Breast epithelium (tissue), 4 donors: ENCODE results near the gene DHRS3. TPM values are rescaled to one million over a fixed set of nuclear protein-coding genes. Genes with fewer than 3 reads are reported as not detected.

Source experiments
- DNase-seq, 2 donors: peaks; one replicate each; pipeline ENCODE4 v3.0.0-alpha.2; 2019; ENCODE audit warnings: low spot score in 2 of 2
- H3K27ac ChIP-seq, 2 donors: fragments of 200-600 bp; sonication (generic) in 1 of 2; one replicate each; pipeline ENCODE4 v1.5.1; 2016 to 2019; ENCODE audit warnings: mild to moderate bottlenecking in 1 of 2
- H3K27me3 ChIP-seq, 2 donors: fragments of 200-600 bp; sonication (generic) in 1 of 2; one replicate each; pipeline versions ENCODE4 v1.5.1 to v1.6.0; 2017 to 2019; ENCODE audit warnings: control low read depth in 1 of 2, mild to moderate bottlenecking in 1 of 2
- H3K36me3 ChIP-seq: fragments of 200-600 bp; one replicate; pipeline ENCODE4 v1.5.1; 2019
- H3K4me1 ChIP-seq, 2 donors: fragments of 200-600 bp; sonication (generic); one replicate each; pipeline ENCODE4 v1.5.1; 2016 to 2019; ENCODE audit warnings: control low read depth in 1 of 2
- H3K4me3 ChIP-seq, 3 donors: fragments of 200-600 bp; sonication (generic); 1 replicate in 2 of 3; 2 replicates in 1 of 3; pipeline ENCODE4 v1.5.1; 2016 to 2019; ENCODE audit warnings: mild to moderate bottlenecking in 3 of 3, moderate library complexity in 2 of 3
- H3K9me3 ChIP-seq, 2 donors: fragments of 200-600 bp; sonication (generic) in 1 of 2; one replicate each; pipeline ENCODE4 v1.5.1; 2016 to 2019; ENCODE audit warnings: control low read depth in 1 of 2
- POLR2A ChIP-seq: fragments of 450-650 bp; IDR thresholded peaks from one replicate; pipeline ENCODE4 v1.6.1; 2016; ENCODE audit warnings: antibody characterized with exemption, mild to moderate bottlenecking, moderate library complexity
- POLR2AphosphoS5 ChIP-seq, 3 donors: sonication (generic); formaldehyde crosslinking; IDR thresholded peaks; one replicate each; pipeline ENCODE4 v1.6.1; 2017; ENCODE audit warnings: antibody characterized with exemption in 3 of 3
- intact Hi-C: fragments of 100-400 bp; cut with DNase I; formaldehyde crosslinking; loops from one replicate; pipeline ENCODE4 v1.15.1; 2023; ENCODE audit warnings: low total_unique reads
- total RNA-seq, 3 donors: library from RNA; depleted of rRNA; stranded (reverse); fragments of >200 nt; gene quantifications; one replicate each; pipeline ENCODE4 v1.1.0, GENCODE V29; 2016
- TF ChIP-seq, protein P1 (sequence below), 3 donors: fragments of 450-650 bp; IDR thresholded peaks; one replicate each; pipeline ENCODE4 v1.5.1; 2016 to 2017; ENCODE audit warnings: antibody characterized with exemption in 3 of 3, mild to moderate bottlenecking in 3 of 3, moderate library complexity in 3 of 3

Gene DHRS3
- total RNA-seq, 3 donors from 2014 or later, result 109 to 151 (median 117) TPM

DNA sequence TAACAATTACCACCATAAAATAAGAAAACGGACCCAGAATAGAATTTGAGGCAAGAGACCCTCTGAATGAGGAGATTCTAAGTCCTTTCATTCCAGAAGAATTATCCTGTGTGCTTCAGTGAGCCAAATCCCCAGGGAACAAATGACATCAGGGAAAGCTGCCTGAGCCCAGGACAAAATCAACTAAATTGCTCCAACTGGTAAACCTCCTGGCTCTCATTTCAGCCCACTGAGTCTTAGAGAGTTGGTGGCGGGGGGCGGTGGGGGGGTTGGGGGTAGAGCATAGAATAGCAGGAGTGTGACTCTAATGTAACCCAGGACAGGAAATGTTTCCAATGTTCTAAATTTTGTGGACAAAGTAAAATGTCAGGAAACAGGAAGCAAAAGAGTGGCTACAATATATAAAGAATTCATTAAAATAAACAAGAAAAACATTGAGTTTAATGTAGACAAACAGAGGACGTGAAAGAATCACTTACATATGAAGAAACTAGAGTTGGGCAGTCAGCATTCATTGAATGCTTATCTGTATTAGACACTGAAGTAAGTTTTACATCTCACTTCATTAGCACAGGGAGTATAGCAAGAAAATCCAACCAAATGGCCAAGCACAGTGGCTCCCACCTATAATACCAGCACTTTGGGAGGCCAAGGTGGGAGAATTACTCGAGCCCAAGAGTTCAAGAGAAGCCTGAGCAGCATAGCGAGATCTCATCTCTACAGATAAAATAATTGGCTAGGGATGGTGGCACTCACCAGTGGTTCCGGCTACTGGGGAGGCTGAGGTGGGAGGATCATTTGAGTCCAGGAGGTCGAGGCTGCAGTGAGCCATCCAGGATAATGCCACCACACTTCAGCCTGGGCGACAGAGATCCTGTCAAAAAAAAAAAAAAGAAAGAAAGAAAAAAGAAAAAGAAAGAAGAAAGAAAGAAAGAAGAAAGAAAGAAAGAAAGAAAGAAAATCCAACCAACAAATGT is 75.1 kb downstream of the DHRS3 start:
- intact Hi-C loops, result no loop called here

DNA sequence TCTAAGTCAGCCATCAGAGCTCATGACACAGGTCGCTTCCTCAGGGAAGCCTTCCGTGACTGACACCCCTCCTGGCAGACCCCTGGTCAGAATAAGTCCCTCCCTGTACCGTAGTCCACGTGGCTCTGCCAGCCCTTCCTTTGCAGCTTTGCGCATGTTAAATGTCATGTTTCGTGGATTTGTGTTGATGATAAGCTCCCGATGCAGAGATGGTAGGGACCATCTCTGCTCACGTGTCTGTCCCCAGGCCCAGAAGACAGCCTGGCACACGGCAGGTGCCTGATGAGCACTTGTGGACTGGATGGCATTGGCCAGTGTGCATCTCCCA is 75.9 kb downstream of the DHRS3 start:
- Histone ChIP-seq H3K27me3 (no peaks in the 10 kb centered on the region), H3K9me3 (no peaks in the 10 kb centered on the region), H3K27ac (peak overlapping the region; percentile 74 to 86), H3K4me1 (peaks cover 5 to 7% of the 10 kb centered on the region in 2 donors), H3K4me3 (no peak overlapping the region), H3K36me3 (no peaks in the 10 kb centered on the region)
- DNase-seq, result no peak
- TF ChIP-seq POLR2AphosphoS5 (IDR thresholded peaks at IDR 0.05) (no peak), POLR2A (no peak)
- TF ChIP-seq, protein P1, sequence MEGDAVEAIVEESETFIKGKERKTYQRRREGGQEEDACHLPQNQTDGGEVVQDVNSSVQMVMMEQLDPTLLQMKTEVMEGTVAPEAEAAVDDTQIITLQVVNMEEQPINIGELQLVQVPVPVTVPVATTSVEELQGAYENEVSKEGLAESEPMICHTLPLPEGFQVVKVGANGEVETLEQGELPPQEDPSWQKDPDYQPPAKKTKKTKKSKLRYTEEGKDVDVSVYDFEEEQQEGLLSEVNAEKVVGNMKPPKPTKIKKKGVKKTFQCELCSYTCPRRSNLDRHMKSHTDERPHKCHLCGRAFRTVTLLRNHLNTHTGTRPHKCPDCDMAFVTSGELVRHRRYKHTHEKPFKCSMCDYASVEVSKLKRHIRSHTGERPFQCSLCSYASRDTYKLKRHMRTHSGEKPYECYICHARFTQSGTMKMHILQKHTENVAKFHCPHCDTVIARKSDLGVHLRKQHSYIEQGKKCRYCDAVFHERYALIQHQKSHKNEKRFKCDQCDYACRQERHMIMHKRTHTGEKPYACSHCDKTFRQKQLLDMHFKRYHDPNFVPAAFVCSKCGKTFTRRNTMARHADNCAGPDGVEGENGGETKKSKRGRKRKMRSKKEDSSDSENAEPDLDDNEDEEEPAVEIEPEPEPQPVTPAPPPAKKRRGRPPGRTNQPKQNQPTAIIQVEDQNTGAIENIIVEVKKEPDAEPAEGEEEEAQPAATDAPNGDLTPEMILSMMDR (IDR thresholded peaks at IDR 0.05), result no peak
- intact Hi-C loops, result no loop called here

More for the DNA sequence above, 75.1 kb downstream of the DHRS3 start:
- Histone ChIP-seq H3K4me1 (peaks cover 7 to 8% of the 10 kb centered on the region in 2 donors), H3K27ac (no peak overlapping the region), H3K9me3 (no peaks in the 10 kb centered on the region), H3K36me3 (no peaks in the 10 kb centered on the region), H3K4me3 (no peak overlapping the region), H3K27me3 (no peaks in the 10 kb centered on the region)
- TF ChIP-seq, protein P1 (IDR thresholded peaks at IDR 0.05), result no peak
- no peak for TF ChIP-seq POLR2A
- TF ChIP-seq POLR2AphosphoS5 (IDR thresholded peaks at IDR 0.05), result no peak
- no peak for DNase-seq

DNA sequence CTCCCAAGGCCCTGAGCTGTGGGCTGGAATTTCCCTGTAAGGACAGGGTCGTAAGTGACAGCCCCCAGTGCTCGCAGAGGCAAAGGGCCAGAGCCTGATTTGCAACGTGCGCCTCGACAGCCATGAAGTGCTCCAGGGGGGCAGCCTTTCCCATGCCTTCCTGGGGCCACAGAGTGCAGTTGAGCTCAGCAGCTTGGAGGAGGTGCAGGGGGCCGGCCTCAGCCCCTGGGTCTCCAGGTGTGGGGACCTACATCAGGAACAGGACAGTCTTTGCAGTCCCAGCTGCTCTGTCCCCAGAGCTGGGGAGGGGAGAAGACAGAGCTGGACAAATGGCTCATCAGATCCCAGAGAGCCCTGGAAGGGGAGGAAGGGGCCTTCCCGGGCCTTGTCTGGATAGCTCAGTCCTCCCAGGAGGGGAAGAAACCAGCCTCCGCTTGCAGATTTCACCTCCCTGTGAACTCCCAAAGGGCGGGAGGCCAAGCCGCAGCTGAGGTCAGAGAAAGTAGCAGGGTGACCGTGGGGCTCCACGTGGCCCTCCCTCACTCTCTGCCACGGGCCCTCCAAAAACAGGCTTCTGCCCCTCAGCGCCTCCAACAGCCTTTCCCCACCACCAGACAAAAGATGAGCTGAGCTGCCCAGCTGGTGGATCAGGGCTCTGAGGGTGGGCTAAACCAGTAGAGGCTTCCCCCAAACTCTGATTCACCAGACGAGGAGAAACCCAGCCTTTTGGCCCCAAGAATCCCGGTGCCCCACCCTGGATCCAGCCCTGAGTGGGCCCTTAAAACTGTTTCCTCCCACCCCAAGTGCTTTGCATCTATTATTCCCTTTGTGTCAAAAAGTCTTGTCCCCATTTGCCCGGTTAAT is 76.5 kb downstream of the DHRS3 start:
- Histone ChIP-seq H3K27me3 (no peaks in the 10 kb centered on the region), H3K36me3 (no peaks in the 10 kb centered on the region), H3K4me1 (peaks cover 0 to 7% of the 10 kb centered on the region in 2 donors), H3K27ac (peak overlapping the region; percentile 74 to 86), H3K9me3 (no peaks in the 10 kb centered on the region), H3K4me3 (no peak overlapping the region)
- peak in 1 of 2 donors; percentile 55 for DNase-seq
- TF ChIP-seq, protein P1 (IDR thresholded peaks at IDR 0.05), result no peak
- TF ChIP-seq POLR2A (no peak), POLR2AphosphoS5 (IDR thresholded peaks at IDR 0.05) (peak in 1 of 3 donors; percentile 12)
- intact Hi-C loops, result no loop called here

DNA sequence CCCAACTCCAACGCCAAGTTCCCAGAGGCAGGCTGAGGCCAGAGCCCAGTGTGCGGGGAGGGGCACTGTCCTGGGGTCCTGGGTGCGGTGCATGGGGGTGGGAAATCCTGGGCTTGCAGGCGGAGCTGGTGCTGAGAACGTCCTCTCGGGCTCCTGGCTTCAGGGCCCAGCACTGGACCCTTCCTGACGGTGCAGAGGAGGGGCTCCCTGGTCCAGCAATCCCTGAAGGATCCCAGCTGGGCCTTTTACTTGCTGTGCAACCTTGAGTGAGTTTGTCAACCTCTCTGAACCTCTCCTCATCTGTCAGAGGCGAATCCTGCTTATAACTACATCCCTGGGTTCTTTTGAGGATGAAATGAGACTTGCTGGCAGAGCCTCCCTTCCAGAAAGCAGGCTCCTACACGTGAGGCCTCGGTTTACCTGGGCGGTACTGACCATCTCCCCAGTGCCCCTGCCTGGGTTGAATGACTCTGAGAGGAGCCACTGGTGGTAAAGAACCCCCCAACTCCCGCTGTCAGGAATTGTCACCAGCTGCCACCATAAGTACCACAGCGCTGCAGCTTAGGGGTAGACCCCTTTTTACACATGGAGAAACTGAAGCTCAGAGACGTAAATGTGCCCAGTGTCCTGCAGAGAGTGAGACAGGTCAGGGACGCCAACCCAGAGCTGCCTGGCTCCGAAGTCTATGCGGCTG is 77.3 kb downstream of the DHRS3 start:
- H3K4me3 ChIP-seq, result peak overlapping the region in 2 of 3 donors; percentile 27 to 42
- H3K4me1 ChIP-seq, result peaks cover 0 to 7% of the 10 kb centered on the region in 2 donors
- H3K27me3 ChIP-seq, result no peaks in the 10 kb centered on the region
- no peak for DNase-seq
- H3K9me3 ChIP-seq, result no peaks in the 10 kb centered on the region
- peak overlapping the region; percentile 74 to 86 for H3K27ac ChIP-seq
- TF ChIP-seq, protein P1 (IDR thresholded peaks at IDR 0.05), result no peak
- no peak for TF ChIP-seq POLR2A
- no peak for TF ChIP-seq POLR2AphosphoS5 (IDR thresholded peaks at IDR 0.05)
- intact Hi-C loops, result no loop called here
- no peaks in the 10 kb centered on the region for H3K36me3 ChIP-seq
